Osteoblast (primary cell): ENCODE results near the gene ADGRF3. TPM values are rescaled to one million over a fixed set of nuclear protein-coding genes. Genes with fewer than 3 reads are reported as not detected.

Experiments
- DNase-seq: peaks from one replicate; pipeline ENCODE4 v3.0.0; 2011; ENCODE audit warnings: low spot score, mixed read lengths; ENCODE audit not compliant: insufficient read length; ENCODE audit errors: missing footprints
- H2AFZ ChIP-seq: 2 replicates; pipeline ENCODE4 v1.6.0; 2011; ENCODE audit warnings: mild to moderate bottlenecking, low read length
- H3K27ac ChIP-seq: 2 replicates; pipeline ENCODE4 v1.5.1; 2011; ENCODE audit warnings: mild to moderate bottlenecking, low read depth, low read length, moderate library complexity
- H3K27me3 ChIP-seq: 2 replicates; pipeline ENCODE4 v1.6.0; 2012; ENCODE audit warnings: mild to moderate bottlenecking, control low read depth, inconsistent platforms, low read length, moderate library complexity; ENCODE audit not compliant: insufficient read depth
- H3K36me3 ChIP-seq: 2 replicates; pipeline ENCODE4 v1.5.1; 2011; ENCODE audit warnings: mild to moderate bottlenecking, low read length, control low read depth, moderate library complexity; ENCODE audit not compliant: insufficient read depth
- H3K4me1 ChIP-seq: 2 replicates; pipeline ENCODE4 v1.5.1; 2011; ENCODE audit warnings: mild to moderate bottlenecking, low read length, control low read depth, moderate library complexity; ENCODE audit not compliant: insufficient read depth
- H3K4me2 ChIP-seq: 2 replicates; pipeline ENCODE4 v1.6.0; 2011; ENCODE audit warnings: mild to moderate bottlenecking, low read length; ENCODE audit not compliant: insufficient read depth
- H3K4me3 ChIP-seq: fragments of 200-600 bp; sonication (generic); 3 replicates; pipeline ENCODE4 v1.5.1; 2012; ENCODE audit warnings: mild to moderate bottlenecking, low read length, inconsistent platforms; ENCODE audit not compliant: insufficient read depth
- H3K79me2 ChIP-seq: 2 replicates; pipeline ENCODE4 v1.6.0; 2012; ENCODE audit warnings: mild to moderate bottlenecking, low read length, control low read depth, inconsistent platforms; ENCODE audit not compliant: insufficient read depth
- H3K9me3 ChIP-seq: 2 replicates; pipeline ENCODE4 v1.5.1; 2011; ENCODE audit warnings: low read depth, low read length, control low read depth
- H4K20me1 ChIP-seq: 2 replicates; pipeline ENCODE4 v1.6.0; 2012; ENCODE audit warnings: mild to moderate bottlenecking, low read length, control low read depth; ENCODE audit not compliant: insufficient read depth
- CTCF ChIP-seq: IDR thresholded peaks from 2 replicates; pipeline ENCODE4 v1.5.1; 2011; ENCODE audit warnings: mild to moderate bottlenecking, low read depth, low read length, moderate library complexity; ENCODE audit errors: extremely low read depth
- total RNA-seq: library from RNA; depleted of rRNA; stranded (reverse); fragments of >200 nt; gene quantifications from 2 replicates; pipeline ENCODE4 v1.2.3, GENCODE V29; 2012

The ADGRF3 gene
- total RNA-seq, 1 donor: under 0.01 TPM

- Histone ChIP-seq H3K4me1 (peaks cover 22% of the 10 kb centered on the region), H3K9me3 (no peaks in the 10 kb centered on the region), H3K27me3 (no peaks in the 10 kb centered on the region), H3K4me3 (no peak overlapping the region), H2AFZ (no peak overlapping the region), H3K79me2 (no peaks in the 10 kb centered on the region), H4K20me1 (no peaks in the 10 kb centered on the region), H3K36me3 (peaks cover 45% of the 10 kb centered on the region), H3K27ac (no peak overlapping the region), H3K4me2 (no peak overlapping the region)
- no peak for DNase-seq
- TF ChIP-seq CTCF: no peak
These were observed 69.9 kb downstream of the ADGRF3 start for GRCh38 chr2:26276484-26277227.

GRCh38 chr2:26274058-26274613 is 72.5 kb downstream of the ADGRF3 start:
- H3K4me2 ChIP-seq: peak overlapping the region; percentile 80
- TF ChIP-seq CTCF: no peak
- no peaks in the 10 kb centered on the region for H4K20me1 ChIP-seq
- no peaks in the 10 kb centered on the region for H3K79me2 ChIP-seq
- H2AFZ ChIP-seq: peak overlapping the region; percentile 60
- DNase-seq: peak; percentile 90
- peak overlapping the region; percentile 44 for H3K4me3 ChIP-seq
- no peaks in the 10 kb centered on the region for H3K9me3 ChIP-seq
- H3K4me1 ChIP-seq: peaks cover 36% of the 10 kb centered on the region
- H3K27me3 ChIP-seq: no peaks in the 10 kb centered on the region
- H3K36me3 ChIP-seq: peaks cover 25% of the 10 kb centered on the region
- peak overlapping the region; percentile 85 for H3K27ac ChIP-seq

- H4K20me1 ChIP-seq: no peaks in the 10 kb centered on the region
- H3K27ac ChIP-seq: peak overlapping the region; percentile 85
- no peak overlapping the region for H2AFZ ChIP-seq
- H3K27me3 ChIP-seq: no peaks in the 10 kb centered on the region
- no peak overlapping the region for H3K4me3 ChIP-seq
- DNase-seq: no peak
- H3K79me2 ChIP-seq: no peaks in the 10 kb centered on the region
- no peaks in the 10 kb centered on the region for H3K9me3 ChIP-seq
- TF ChIP-seq CTCF: no peak
- peak overlapping the region; percentile 80 for H3K4me2 ChIP-seq
- peaks cover 18% of the 10 kb centered on the region for H3K36me3 ChIP-seq
- H3K4me1 ChIP-seq: peaks cover 40% of the 10 kb centered on the region
These were observed 73.1 kb downstream of the ADGRF3 start for GRCh38 chr2:26273501-26273900.

GRCh38 chr2:26270373-26270772 is 76.2 kb downstream of the ADGRF3 start:
- no peaks in the 10 kb centered on the region for H3K9me3 ChIP-seq
- no peak overlapping the region for H3K27ac ChIP-seq
- peak overlapping the region; percentile 15 for H3K4me2 ChIP-seq
- H3K4me1 ChIP-seq: peaks cover 48% of the 10 kb centered on the region
- no peak for DNase-seq
- no peaks in the 10 kb centered on the region for H4K20me1 ChIP-seq
- H2AFZ ChIP-seq: no peak overlapping the region
- H3K27me3 ChIP-seq: no peaks in the 10 kb centered on the region
- TF ChIP-seq CTCF: no peak
- no peaks in the 10 kb centered on the region for H3K79me2 ChIP-seq
- H3K4me3 ChIP-seq: no peak overlapping the region
- H3K36me3 ChIP-seq: no peaks in the 10 kb centered on the region
